Endometrium (tissue), 2 donors: ENCODE measurements around the gene LKAAEAR1.

ENCODE experiments used
- FAIRE-seq: peaks from 2 replicates; lab custom pipeline; 2012; peaks lifted over from hg19 to GRCh38; lab: Jason Lieb, UNC
- donor health status: control.
- donor health status: control.

Gene LKAAEAR1

DNA sequence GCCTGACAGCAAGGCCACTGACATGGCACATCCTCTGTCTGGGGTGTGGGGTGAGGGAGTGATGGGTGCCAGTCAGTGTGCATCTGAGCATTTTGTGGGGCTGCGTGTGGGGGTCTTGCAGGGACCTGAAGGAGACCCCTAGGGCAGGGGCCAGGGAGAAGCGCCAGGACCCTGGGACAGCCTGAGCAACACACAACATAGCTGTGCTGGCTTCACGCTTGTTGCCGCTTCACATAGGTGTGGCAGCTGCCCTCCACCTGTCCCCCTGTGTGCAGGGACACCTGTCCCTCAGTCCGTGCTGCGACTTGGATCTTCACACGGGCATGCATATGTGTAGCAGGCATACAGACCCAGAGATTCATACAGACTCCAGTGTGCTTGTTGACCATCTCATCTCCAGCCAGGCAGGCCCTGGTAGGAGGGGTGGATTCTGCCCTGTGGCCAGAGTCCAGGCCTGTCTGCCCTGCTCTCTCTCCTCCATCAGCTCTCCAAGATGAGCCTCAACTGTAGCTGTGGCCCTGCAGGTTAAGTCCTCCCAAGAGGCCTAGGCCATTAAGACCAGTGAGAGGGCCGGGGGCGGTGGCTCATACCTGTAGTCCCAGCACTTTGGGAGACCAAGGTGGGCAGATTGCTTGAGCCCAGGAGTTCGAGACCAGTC is 26.3 kb upstream of the LKAAEAR1 start:
- no peak for FAIRE-seq

DNA sequence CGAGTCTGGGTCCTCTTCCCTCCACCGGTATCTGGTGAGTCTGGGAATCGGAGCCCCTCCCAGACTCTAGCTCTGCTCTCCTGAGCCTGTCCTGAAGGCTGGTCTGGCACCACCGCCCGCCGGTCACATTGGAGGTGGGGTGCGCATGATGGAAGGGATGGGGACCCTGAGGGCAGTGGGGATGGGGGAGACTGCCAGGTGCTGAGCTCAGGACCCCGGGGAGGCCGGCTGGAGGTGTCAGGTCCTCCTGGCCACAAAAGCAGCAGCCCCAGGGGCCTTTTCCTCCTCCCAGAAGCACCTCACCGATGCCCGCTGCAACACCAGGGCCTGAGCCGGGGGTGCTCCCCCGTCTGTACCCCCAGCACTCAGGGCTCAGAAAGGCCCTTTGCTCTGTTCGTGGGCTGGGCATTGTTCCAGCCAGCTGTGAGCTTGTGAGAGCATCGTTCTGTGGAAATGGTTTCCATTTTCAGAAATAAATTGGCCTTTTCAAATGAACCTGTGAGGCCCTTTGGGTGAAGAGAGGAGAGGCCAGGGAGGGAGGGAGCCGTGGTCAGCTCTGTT is 25.7 kb upstream of the LKAAEAR1 start:
- FAIRE-seq, result no peak

DNA sequence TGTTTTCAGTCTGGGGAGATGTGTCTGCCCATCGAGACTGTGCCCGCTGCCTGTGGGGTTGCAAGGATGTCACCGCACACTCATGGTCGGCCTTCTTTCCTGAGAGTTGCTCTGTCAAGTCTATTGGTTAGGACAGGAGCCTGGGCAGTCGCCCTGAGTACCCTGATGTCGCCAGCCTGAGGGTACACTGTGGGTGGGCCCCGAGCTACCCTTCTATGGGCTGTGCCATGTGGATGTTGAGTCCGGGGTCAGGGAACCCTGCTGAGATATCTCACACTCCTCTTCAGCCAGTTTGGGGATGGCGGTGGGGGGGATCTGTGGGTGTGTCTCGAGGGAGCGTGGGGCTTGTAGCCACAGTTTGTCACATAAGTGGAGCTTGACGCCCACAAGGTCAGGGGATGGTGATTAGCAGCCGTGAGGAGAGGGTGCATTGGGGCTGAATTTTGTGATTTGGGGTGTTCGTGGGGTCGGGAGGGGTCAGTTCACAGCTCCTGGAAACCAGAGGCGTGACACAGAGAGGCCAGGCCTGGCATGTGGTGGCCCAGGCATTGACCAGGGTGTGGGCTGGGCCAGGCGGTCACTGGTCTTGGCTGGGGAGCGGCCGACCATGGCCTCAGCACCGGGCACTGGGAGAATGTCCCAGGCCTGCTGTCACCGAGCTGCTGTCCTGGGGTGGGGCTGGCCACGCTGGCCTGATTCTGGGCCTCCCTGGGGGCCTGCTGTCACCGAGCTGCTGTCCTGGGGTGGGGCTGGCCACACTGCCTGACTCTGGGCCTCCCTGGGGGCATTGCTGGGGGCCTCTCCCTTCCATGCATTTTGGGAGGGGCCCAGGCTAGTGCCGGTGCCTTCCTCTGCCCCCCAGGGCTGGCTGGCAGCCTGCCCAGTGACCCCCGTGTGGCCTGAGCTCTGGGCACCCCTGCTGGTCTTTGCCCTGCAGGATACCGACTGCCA is 24.8 kb upstream of the LKAAEAR1 start:
- FAIRE-seq, result no peak

DNA sequence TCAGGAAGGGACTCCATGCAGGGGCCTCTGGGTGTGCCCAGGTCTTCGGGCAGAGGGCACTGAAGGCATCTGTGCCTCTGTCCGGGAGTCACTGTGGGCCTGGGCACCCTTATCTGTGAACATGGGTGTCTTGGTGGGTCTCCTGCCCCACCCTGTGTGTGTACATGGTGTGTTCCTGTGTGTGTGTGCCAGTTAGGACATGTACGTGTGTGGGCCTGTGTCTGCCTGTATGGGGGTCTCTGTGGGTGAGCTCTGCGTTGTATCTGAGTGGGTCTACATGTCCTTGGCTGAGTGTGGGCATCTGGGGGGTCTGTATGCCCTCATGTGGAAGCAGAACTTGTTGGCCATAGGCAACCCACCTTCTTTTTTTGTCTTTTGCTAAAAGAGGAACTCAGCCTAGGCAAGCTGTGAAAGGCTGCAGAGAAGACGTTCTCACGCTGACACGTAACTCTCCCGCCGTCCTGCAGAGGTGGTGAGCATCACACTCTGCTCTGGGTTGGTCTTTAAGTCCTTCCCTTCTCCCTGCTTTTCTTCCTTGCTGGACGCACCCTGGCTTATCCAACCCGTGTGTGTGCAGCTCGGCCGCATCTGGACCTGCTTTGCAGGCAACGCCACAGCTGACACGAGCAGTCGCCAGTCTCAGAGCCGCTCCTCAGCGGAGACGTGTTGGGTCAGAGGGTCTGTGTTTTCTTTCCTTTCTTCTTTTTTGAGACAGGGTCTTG is 23.7 kb upstream of the LKAAEAR1 start:
- FAIRE-seq, result no peak

DNA sequence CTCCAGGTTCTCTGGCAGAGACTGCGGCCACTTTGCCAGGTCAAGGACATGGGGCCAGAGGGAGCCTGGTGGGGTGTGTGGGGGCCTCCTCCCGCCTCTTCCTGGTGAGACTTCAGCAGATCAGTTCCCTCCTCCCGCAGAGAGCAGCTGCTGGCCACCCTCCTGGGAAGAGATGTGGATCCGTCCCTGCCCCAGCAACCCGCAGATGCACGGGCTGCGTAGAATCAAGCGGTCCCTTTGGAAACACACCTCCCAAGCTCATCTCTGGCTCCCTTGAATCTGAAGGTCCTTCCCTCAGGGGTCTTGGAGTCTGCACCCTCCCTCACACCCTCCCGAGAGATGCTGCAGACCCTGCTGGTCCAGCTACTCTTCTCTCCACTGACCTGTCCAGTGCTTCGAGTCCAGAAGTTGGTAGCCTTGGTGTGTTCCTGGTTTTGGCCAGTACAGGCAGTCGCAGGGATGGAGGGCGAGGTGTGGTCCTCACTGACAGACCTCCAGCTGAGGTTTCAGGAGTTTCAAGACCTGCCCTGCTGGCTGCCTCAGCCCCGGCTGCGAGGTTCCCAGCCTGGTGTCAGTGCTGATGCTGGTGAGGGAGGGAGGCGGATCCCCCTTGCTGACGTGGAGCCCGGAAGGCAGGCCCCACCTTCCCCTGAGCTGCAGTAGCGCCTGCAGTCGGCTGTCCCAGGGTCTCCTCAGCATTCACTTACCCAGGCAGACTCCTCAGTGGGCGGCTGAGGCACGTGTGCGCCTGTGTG is 23.0 kb upstream of the LKAAEAR1 start, which contains the start of gene NPBWR2:
TSS of gene NPBWR2 (minus strand) at position 585 of the 755 bp plus-strand sequence. CDS start 734 bp downstream, outside the sequence.
- FAIRE-seq, result no peak

DNA sequence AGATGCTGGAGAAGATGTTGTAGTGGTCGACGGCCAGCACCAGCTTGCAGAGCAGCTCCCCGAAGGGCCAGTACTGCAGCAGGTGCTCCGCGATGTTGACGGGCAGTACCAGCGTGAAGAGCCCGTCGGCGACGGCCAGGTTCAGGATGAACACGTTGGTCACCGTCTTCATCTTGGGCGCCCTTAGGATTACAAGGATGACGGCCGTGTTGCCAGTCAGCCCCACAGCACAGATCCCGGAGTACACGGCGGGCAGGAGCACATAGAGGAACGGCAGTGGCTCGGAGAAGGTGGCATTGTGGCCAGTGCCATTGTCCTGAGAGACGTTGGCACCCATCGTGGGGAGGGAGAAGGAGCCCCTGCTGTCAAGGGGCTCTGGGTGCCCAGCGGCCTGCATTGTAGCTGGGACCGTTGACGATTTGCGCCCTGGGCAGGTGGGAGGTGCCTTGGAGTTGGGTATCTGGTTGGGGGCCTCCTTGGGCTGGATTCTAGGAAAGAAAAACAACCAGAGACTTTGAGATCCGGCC is 22.3 kb upstream of the LKAAEAR1 start:
- no peak for FAIRE-seq

DNA sequence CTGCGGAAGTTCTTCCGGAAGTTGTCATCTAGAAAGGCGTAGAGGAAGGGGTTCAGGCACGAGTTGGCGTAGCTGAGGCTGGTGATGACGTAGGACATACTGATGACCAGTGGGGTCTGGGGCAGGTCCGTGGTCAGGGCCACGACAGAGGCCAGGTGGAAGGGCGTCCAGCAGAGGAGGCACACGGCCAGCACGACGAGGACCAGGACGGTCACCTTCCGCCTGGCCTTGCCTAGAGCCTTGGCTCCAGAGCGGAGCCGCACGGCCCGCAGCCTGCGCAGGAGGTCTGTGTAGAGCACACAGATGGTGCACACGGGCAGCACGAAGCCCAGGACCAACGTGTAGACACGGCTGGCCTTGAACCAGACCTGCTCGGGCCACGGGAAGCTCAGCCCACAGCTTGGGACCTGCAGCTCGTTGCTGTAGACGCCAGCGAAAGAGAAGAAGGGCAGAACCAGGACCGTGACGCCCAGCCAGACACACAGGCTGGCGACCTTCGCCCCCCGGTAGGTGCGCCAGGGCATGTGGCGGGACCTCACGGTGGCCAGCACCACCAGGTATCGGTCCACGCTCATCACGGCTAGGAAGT is 21.7 kb upstream of the LKAAEAR1 start:
- no peak for FAIRE-seq

DNA sequence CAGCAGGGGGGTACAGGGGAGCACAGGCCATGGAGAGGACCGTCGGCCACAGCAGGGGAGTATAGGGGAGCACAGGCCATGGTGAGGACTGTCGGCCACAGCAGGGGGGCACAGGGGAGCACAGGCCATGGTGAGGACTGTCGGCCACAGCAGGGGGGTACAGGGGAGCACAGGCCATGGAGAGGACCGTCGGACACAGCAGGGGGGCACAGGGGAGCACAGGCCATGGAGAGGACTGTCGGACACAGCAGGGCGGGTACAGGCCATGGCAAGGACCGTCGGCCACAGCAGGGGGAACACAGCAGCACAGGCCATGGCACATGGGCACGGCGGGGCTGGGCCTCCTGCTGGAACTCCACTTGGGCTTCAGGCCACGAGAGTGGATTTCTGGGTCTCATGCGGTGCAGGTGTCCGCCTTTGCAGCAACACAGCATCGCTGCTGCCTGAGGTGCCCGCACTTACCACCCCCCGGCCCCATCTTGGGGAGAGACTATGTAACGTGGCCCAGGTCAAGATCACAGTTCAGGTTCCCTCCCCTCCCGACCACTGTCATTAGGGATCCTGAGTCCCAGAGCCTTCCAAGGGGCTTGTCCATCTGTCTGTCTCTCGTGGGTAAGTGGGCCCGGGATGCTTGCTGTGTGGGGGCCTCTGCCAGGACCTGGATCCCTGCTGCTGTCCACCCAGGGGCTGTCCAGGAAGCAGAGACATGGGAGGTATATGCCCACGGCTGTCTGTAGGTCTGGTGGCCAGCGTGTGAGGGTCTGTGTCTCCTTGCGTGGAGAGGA is 20.7 kb upstream of the LKAAEAR1 start:
- no peak for FAIRE-seq

DNA sequence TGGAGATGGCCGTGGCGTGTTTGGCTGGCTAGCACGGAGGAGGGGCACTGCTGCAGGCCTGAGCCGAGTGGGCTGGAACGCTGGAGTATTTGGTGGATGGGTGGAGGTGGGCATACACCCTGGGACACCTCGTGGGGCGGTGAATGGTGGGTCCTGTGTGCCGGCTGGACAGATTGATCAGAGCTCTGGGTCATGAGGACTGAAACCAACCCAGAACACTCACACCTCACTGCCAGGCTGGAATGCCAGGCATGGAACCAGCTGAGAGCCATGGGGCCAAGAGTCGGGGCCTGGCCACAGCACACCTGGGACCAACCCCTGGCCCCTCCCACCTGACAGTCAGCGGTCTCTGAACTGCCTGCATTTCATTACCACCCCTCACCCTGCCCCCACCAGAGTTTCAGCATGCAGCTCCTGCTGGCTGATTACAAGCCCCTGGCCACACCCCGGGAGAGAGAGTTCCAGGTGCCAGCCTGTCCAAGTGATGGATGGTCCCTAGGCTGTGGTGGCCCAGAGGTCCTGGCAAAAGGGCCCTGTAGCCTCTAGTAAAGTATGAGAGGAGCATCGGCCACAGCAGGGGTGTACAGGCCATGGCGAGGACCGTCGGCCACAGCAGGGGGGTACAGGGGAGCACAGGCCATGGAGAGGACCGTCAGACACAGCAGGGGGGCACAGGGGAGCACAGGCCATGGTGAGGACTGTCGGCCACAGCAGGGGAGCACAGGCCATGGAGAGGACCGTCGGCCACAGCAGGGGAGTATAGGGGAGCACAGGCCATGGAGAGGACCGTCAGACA is 19.9 kb upstream of the LKAAEAR1 start:
- FAIRE-seq, result no peak

DNA sequence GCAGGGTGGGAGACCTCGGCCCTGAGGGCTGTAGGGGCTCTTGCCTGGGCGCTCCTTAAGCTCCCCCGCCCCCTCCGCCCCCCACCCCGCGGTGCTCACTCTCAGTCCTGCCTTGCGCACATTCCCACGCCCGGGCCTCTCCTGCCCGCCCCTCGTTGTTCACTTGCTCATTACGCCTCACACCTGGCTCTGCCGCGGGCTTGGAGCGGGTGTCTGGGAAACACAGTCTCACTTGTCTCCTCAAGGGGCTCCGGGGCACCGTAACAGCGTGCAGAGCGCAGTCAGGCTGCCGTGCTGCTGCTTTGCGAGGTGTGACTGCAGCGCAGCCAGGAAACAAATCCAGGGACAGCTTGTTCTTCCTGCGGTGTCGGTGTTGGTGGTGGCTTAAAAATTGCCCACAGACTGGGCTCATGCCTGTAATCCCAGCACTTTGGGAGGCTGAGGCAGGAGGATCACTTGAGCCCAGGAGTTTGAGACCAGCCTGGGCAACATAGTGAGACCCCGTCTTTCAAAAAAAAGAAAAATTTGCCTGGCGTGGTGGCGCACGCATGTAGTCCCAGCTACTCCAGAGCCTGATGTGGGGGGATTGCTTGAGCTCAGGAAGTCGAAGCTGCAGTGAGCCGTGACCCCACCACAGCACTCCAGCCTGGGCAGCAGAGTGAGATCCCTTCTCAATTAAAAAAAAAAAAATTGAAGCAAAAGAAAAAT is 18.6 kb upstream of the LKAAEAR1 start:
- no peak for FAIRE-seq

DNA sequence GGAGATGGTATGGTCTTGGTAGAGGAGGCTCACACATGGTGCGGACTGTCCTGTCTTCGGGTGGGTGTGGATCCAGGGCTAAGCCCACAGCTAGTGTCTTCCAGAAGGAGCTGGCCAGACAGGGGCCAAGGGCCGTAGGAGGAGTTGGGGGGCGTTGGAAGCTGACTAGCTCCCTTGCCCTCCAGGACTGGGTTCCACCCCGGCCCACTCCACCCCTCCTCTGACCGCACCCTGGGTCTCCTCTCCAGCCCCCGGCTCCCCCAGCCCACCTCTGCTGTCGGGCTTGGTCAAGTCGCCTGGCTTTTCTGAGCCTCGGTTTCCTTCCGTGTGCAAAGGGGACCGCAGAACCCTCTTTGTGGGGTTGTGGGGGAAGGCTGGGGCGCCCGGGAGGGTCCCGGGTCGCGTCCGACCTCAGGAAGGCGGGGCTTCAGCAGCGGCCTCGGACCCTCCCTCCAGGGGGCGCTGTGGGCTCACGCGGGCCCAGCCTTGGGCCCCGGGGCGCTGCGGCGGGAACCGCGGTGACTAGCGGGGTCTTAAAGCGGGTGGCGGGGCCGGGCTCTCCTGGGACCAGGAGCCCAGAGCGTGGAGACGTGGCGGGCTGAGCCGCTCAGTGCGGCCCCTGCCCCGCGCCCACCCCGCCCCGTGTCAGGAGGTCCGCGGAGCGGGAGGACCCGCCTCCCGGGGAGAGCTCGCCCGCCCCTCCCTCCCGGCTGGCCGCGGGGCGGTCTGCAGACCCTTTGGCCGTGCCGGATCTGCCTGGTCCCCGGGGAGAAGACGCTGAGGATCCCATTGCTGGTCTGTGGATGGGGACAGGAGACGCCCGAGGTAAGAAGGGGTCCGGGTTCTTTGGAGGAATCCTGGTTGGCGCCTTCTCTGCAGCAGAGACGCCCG is 17.8 kb upstream of the LKAAEAR1 start:
- no peak for FAIRE-seq

DNA sequence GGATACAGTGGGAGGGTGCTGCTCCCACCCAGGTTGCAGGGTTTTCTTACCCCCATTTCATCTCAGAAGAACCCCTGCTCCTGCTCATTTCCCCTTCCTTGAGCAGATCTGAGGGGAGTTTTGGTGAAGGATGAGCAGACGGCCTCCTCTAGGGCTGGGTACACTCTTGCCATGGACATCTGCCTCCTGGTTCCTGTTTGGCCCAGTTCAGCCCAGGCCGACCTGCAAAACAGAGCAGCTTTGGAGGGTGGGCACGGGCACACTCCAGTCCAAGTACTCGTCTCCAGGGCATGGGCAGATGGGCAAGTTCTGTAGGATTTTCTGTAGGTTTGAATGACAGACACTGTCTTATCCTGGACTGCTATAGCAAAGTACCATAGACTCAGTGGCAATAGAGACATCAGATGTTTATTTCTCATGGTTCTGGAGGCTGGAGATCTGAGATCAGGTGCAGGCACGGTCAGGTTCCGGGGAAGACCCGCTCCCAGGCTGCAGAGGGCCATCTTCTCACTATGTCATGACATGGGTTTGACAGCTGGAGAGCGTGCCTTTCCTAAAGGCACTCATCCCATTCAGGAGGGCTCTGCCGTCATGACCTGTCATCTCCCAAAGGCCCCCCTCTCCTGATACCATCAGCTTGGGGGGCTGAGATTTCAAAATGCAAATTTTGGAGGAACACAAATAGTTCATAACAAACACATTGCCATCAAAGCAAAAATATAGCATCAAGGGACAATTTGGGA is 16.9 kb upstream of the LKAAEAR1 start:
- no peak for FAIRE-seq

DNA sequence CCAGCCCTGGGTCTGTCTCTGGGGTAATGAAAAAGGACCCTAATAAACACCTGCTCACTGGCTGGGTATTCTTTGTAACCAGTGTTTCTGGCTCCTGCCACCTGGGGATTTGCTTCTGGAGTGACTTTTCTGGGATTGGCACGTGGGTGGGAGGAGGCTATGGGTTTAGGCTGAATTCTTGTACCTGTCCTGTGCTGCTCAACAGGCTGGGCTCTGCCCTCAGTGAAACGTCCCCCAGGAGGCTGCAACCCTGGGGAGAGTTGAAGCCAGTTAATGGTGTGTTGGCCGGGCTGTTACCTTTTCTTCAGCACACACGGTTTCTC is 16.3 kb upstream of the LKAAEAR1 start:
- no peak for FAIRE-seq

DNA sequence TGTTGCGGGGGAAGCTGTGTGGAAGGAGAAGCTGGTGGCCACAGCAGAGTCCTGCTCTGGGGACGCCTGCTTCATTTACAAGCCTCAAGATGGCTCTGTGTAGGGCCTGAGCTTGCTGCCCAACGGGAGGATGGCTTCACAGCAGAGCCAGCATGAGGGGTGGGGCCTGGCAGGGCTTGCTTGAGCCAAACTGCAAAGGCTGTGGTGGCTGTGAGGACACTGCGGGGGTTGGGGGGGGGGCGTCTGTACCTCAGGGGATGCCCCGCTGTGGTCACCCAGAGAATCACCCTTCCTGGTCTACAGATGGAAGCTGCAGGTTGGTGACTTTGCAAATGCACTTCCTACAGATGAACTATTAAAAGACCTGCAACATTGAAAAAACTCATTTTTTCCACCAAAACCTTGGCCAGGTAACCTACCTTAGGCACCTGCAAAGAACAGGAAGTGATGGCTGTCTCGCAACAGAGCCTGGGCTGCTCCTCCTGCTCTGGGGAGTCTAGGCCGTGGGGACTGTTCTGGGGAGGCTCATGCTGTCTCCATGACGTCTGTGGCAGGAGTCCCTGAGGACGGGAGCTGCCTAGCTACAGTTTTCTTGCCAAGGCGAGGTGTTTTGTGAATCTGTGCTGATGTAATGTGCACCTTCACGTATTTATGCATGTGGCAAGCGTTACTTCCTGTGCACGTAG is 15.8 kb upstream of the LKAAEAR1 start:
- FAIRE-seq, result no peak

DNA sequence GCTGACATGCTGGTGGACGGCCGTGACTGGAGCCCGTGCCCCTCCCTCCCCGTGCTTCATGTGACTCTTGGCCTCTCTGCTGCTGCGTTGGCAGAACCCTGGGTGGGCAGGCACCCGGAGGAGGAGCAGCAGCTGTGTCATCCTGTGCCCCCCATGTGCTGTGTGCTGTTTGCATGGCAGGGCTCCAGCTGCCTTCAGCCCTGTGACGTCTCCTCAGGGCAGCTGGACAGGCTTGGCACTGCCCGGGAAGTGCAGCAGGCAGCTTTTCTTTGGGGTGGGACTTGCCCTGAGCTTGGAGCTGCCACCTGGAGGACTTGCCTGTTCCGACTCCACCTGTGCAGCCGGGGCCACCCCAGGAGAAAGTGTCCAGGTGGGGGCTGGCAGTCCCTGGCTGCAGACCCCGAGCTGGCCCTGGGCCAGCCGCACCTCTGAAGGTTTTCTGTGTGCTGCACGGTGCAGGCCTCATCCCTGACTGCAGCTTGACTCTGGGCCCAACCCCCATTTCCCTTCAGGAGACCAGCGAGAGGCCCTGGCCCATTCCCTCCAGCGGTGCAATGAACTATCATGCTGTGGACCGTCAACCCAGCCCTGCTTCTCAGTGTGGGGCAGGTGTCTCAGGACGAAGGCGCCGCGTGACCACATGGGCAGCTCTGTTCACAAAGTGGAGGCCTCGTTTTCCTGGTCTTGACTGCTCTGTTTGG is 15.0 kb upstream of the LKAAEAR1 start:
- FAIRE-seq, result no peak
